Measurements from ENCODE around the gene TNFRSF1A. TPM values are rescaled to one million over a fixed set of nuclear protein-coding genes. Genes with fewer than 3 reads are reported as not detected.
A peak's percentile ranks its signal among the peaks of the same experiment; 100 is the strongest.

The TNFRSF1A gene
- total RNA-seq, 1 donor from 2014 or later = 21.8 TPM

- peaks cover 17% of the 10 kb centered on the region for H3K27me3 ChIP-seq
- peak overlapping the region; percentile 46 for H3K27ac Mint-ChIP-seq
- no peak for DNase-seq (ENCODE audit: low spot score)
- no peaks in the 10 kb centered on the region for H3K36me3 ChIP-seq
- H3K4me3 ChIP-seq = no peak overlapping the region
- H3K9ac ChIP-seq = no peak overlapping the region
- H3K79me2 ChIP-seq (ENCODE audit: low read depth) = peaks cover 18% of the 10 kb centered on the region
- H3K27ac ChIP-seq = no peak overlapping the region
- H3K4me1 ChIP-seq = peaks cover 45% of the 10 kb centered on the region
- peak overlapping the region; percentile 41 for H3K4me3 Mint-ChIP-seq
- H3K4me1 Mint-ChIP-seq = peaks cover 44% of the 10 kb centered on the region
- H3K4me2 ChIP-seq = peak overlapping the region; percentile 66
- peaks cover 36% of the 10 kb centered on the region for H3F3A ChIP-seq (ENCODE audit: low read depth)
- no peak overlapping the region for H2AFZ ChIP-seq (replicated peaks)
- H3K9me3 Mint-ChIP-seq = no peaks in the 10 kb centered on the region
- no peaks in the 10 kb centered on the region for H4K20me1 ChIP-seq (ENCODE audit: low read depth)
- no peaks in the 10 kb centered on the region for H3K36me3 Mint-ChIP-seq
- no peak for TF ChIP-seq EZH2phosphoT487 (IDR thresholded peaks at IDR 0.05)
- no peak for TF ChIP-seq CTCF (IDR thresholded peaks at IDR 0.05)
- TF ChIP-seq EZH2 (IDR thresholded peaks at IDR 0.05) = no peak
- H3K27me3 Mint-ChIP-seq (ENCODE audit: insufficient read depth, low read depth) = peaks cover 20% of the 10 kb centered on the region
- H3K9me3 ChIP-seq (ENCODE audit: low read depth) = no peaks in the 10 kb centered on the region
Observed at GRCh38 chr12:6369916-6370575, 28.2 kb upstream of the TNFRSF1A start.

DNA sequence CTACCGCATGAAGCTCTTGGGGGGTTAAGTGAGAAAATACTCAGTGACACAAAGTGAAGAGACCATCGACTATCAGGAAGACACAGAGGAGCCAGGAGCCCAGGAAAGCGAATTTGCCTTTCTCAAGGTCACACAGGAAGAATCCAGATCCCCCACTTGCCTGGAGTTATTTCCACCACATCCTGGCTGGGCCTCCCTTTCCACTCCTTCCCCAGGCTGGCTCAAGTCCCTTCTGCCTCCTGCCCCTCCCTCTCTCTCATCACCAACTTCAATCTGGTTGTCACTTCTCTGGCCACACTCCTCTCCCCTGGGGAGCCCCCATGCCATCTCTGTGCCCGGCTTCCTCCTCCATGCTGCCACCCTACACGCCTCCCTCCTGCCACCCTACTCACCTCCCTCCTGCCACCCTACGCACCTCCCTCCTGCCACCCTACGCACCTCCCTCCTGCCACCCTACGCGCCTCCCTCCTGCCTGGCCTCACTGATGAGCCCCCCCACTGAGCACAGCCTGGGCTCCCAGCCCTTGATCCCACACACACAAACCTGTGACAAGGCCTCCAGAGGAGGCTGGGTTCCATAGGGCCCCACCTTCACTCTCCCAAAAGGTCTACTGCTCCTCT, 27.1 kb upstream of the TNFRSF1A start:
- Histone ChIP-seq H3K79me2 (ENCODE audit: low read depth) (peaks cover 15% of the 10 kb centered on the region), H3K4me3 (no peak overlapping the region), H3K36me3 (no peaks in the 10 kb centered on the region), H3F3A (ENCODE audit: low read depth) (peaks cover 38% of the 10 kb centered on the region), H3K9me3 (ENCODE audit: low read depth) (no peaks in the 10 kb centered on the region), H2AFZ (replicated peaks) (no peak overlapping the region), H3K9ac (no peak overlapping the region), H4K20me1 (ENCODE audit: low read depth) (no peaks in the 10 kb centered on the region), H3K4me1 (peaks cover 38% of the 10 kb centered on the region), H3K27ac (no peak overlapping the region), H3K4me2 (no peak overlapping the region), H3K27me3 (peaks cover 7% of the 10 kb centered on the region)
- TF ChIP-seq EZH2phosphoT487 (IDR thresholded peaks at IDR 0.05) (no peak), EZH2 (IDR thresholded peaks at IDR 0.05) (no peak), CTCF (IDR thresholded peaks at IDR 0.05) (no peak)
- Mint-ChIP-seq H3K27me3 (ENCODE audit: insufficient read depth, low read depth) (peaks cover 21% of the 10 kb centered on the region), H3K36me3 (no peaks in the 10 kb centered on the region), H3K4me1 (peaks cover 42% of the 10 kb centered on the region), H3K4me3 (no peak overlapping the region), H3K27ac (peak overlapping the region; percentile 42), H3K9me3 (no peaks in the 10 kb centered on the region)
- no peak for DNase-seq (ENCODE audit: low spot score)

DNA sequence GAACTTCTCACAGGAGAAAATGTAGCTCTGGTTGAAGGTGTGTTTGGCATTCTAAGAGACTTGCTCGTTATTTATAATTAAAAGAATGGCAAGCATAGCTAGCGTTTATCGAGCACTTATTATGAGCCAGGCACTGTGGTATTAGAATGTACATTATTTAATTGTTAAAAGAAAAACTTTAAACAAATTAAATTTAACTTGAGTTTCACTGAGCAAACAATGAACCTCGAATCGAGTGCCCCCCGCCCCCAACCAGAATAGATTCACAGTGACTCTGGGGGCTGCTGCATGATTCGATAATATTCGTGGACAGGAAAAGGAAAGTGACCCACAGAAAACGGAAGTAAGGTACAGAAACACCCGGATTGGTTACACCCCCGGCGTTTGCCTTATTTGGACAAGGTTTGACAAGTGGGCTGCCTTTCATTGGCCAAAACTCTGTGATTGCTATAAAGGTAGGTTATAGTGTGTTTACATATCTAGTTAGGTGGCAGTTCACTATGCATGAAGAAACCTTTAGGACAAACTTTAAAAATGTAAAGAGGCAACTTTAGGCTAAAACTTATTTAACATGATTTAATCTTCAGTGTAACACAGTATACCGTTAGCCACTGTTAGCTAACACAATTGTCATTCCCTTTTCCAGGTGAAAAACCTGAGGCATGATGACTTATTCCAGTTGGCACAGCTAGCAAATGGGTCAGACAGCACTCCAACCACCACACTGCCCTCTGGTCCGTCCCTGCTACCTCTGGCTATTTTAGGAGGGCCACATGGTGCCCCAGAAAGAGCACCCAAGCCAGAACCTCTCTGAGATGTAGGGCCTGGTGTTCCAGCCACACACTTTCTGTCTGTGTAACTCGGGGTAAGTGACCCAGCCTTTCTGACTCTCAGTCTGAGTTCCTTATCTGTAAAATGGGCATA, 26.4 kb upstream of the TNFRSF1A start:
- Histone ChIP-seq H3K79me2 (ENCODE audit: low read depth) (peaks cover 15% of the 10 kb centered on the region), H3K4me1 (peaks cover 30% of the 10 kb centered on the region), H3K27ac (no peak overlapping the region), H3K4me2 (no peak overlapping the region), H3F3A (ENCODE audit: low read depth) (peaks cover 38% of the 10 kb centered on the region), H3K27me3 (no peaks in the 10 kb centered on the region), H3K9me3 (ENCODE audit: low read depth) (no peaks in the 10 kb centered on the region), H4K20me1 (ENCODE audit: low read depth) (no peaks in the 10 kb centered on the region), H3K9ac (no peak overlapping the region), H3K4me3 (no peak overlapping the region), H3K36me3 (no peaks in the 10 kb centered on the region), H2AFZ (replicated peaks) (no peak overlapping the region)
- no peaks in the 10 kb centered on the region for H3K9me3 Mint-ChIP-seq
- no peak for DNase-seq (ENCODE audit: low spot score)
- peaks cover 15% of the 10 kb centered on the region for H3K27me3 Mint-ChIP-seq (ENCODE audit: insufficient read depth, low read depth)
- no peak overlapping the region for H3K4me3 Mint-ChIP-seq
- peaks cover 35% of the 10 kb centered on the region for H3K4me1 Mint-ChIP-seq
- TF ChIP-seq EZH2 (IDR thresholded peaks at IDR 0.05) = no peak
- TF ChIP-seq CTCF (IDR thresholded peaks at IDR 0.05) = no peak
- no peak for TF ChIP-seq EZH2phosphoT487 (IDR thresholded peaks at IDR 0.05)
- H3K36me3 Mint-ChIP-seq = no peaks in the 10 kb centered on the region
- H3K27ac Mint-ChIP-seq = no peak overlapping the region

All from neural progenitor cell (in vitro differentiated cells).